Measurements from ENCODE around the gene INSIG1.

Gene INSIG1

DNA sequence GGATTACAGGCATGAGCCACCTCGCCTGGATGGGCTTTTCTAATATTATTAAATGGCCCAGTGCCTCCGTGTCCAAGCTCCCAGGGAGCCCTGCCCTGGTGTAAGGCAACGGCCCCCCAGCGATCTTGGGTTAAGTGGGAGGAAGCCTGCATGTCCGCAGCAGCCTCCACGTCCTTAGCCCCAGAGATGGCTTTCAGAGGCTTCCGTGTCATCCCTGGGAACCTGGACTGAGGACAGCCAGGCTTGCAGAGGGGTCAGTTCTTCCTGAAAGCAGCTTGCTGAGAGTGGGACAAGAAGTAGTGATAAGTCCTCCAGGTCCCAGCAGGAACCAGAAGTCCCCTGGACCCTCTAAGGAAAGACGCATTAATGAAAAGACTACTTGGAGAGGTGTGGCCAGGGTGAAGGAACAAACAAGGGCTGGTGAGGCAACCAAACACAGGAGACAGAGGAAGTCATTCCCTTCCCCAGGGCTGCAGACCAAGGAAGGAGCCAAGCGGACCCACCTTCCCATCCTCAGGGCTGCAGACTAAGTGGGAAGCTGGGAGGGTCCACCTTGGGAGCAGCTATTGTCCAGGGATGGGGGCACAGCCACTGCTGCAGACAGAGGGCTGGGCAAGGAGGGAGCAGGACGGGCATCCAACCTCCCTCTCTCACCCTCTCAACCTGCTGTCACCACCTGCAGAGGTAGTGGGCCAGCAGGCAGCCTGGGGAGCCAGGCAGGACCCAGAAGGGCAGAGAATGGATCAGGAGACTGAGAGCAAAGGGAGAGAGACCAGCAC, 13.0 kb upstream of the INSIG1 start:
- DNase-seq (ENCODE audit: insufficient read length, low spot score) (no peak), FAIRE-seq (no peak)

DNA sequence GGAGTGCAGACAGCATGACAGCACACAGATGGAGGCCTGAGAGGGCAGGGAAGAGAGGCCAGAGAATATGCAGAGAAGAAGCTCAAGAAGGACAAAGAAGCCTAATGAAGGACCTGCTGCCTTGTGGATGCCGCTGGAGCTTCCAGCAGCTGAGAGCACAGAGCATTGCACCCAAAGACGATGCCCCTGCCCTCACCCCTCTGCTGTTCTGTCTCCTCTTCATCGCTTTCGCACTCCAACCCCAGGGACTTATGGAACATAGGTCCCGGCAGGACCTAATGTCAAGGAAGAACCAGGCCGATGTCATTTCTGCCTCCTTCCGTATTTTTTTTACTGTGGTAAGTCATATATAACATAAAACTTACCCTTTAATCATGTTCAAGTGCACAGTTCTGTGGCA, 12.3 kb upstream of the INSIG1 start:
- DNase-seq (ENCODE audit: insufficient read length, low spot score) = no peak
- FAIRE-seq = no peak

DNA sequence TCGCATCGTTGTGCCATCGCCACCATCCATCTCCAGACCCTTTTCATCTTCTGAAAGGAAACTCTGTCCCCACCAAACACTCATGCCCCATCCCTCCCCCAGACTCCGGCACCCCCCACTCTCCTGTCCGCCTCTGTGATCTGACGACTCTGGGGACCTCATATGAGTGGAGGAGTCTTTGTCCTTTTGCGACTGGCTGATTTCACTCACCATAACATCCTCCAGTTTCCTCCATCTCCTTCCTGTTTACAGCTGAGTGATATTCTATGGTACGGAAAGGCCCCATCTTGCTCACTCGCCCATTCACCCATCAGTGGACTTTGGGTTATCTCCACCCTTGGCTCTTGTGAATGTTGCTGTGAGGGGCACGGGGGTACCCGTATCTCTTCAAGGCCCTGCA, 11.8 kb upstream of the INSIG1 start:
- FAIRE-seq (no peak), DNase-seq (ENCODE audit: insufficient read length, low spot score) (no peak)

DNA sequence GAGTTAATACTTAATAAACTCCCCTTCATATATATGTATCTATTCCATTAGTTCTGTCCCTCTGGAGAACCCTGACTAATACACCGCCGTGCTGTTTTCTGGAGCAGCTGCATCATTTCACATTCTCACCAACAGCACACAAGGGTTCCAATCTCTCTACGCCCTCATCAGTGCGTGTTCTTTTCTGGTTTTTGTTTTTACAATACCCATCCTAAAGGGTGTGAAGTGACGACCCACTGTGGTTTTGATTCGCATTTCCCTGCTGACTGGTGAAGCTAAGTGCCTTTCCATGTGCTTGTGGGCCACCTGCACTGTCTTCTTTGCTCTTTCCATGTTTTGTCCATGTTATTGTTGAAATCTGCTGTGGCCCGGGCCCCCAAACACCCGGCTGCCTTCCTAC, 11.0 kb upstream of the INSIG1 start:
- DNase-seq (ENCODE audit: insufficient read length, low spot score) (no peak), FAIRE-seq (no peak)

DNA sequence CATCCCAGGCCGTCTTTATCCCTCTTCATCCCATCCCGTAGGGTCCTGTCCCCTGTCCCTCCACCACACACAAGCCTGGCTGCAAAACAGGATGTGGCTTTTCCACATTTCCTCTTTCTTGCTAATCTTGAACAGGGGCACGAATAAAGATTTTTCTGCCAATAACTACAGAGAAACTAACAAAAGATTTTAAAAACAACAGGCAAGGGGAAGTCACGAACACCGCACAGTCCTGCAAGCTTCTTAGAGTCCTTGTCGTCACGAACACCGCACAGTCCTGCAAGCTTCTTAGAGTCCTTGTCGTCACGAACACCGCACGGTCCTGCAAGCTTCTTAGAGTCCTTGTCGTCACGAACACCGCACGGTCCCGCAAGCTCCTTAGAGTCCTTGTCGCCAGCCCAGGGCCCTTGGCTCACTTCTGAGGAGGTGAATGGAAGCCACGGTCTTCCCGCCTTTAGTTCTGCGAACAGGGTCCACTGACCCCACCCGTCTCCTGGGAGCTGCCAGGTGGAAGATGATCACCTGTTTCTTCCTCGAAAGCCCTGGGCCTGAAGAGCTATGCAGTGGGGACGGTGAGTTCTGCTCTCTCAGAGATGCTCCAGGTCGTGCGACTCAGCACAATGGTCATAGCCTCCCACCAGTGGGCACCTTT, 10.3 kb upstream of the INSIG1 start:
- no peak for DNase-seq (ENCODE audit: insufficient read length, low spot score)
- FAIRE-seq = no peak

DNA sequence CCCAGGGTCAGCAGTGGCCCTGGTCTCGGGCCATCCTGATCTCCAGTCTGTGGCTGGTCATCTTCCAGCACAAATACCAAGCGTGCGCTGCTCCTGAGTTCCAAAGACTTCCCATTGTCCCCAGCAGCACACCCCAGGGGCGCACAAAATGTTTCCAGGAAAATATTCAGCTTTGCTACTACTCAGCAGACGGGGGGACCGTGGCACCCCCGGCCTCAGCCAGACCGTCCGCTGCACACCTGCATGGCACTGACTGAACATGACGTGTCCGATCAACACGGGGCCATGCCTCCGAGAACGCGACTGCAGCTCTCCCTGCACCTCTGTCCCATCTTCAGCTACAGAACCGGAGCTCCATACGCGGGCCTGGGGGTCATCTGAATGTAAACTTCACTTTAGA, 9.6 kb upstream of the INSIG1 start:
- no peak for FAIRE-seq

DNA sequence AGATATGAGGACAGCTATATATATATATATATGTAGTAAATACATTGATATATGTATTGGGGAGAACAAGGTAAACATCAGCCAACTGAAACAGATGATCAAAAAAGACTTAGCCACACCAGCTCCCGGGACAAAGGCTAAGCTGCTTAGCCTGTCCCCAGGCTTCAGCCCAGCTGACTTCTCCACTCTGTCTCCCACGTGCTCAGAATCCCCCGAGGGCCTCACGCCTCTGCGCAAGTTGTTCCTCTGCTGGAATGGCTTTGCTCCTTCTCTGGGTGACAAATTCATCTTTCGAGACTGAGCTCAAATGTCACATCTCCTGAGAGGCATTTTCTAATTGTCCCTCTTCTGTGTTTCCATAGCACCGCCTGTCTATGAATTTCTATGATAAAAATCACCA, 8.6 kb upstream of the INSIG1 start:
- no peak for FAIRE-seq
- no peak for DNase-seq (ENCODE audit: insufficient read length, low spot score)

More for the DNA sequence above, 9.6 kb upstream of the INSIG1 start:
- DNase-seq (ENCODE audit: insufficient read length, low spot score) = no peak

DNA sequence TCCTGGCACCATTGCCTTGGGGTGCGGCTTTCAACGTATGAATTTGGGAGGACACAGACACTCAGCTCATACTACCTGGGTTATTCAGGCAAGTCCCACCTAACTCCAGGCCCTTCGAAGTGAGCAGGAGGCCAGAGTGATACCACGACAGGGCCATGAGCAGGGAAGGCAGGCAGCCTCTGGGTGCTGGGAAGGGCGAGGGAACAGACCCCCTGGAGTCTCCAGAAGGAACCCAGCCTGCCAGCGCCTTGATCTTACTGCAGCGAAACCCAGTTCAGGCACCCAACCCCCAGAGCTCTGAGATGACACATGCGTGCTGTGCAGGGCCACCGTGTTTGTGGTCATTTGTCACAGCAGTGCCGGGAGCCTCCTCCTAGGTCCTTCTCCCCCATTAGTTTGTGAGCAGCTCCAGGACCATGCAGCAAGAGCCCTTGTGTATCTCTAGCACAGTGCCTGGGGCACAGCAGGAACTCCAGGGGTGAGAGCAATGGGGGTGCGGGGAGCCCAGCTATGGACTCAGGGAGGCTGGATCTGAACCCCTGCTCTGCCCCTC, 7.7 kb upstream of the INSIG1 start:
- DNase-seq (ENCODE audit: insufficient read length, low spot score) (no peak), FAIRE-seq (no peak)

DNA sequence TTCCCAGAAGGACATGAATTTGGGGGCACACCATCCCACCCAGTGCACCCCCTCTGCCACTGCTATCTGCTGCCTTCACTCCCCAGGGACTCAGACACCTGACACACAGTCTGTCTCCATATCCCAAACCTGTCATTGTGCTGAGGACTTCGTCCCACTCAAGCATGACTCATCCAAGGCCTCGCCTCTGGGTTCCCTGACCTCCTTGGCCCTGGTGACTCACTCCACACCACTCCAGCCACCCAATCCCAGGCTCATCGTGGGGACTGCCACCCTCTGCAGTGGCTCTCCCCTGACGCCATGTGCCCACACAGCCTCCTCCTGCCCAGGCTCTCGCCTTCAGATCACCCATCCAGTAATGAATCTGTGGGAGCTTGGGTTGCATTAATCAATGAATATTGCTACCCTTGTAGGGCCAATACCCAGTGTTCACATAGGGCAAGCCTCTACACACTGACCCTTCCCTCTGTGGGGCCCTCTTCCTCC, 6.6 kb upstream of the INSIG1 start:
- FAIRE-seq (no peak), DNase-seq (ENCODE audit: insufficient read length, low spot score) (no peak)

DNA sequence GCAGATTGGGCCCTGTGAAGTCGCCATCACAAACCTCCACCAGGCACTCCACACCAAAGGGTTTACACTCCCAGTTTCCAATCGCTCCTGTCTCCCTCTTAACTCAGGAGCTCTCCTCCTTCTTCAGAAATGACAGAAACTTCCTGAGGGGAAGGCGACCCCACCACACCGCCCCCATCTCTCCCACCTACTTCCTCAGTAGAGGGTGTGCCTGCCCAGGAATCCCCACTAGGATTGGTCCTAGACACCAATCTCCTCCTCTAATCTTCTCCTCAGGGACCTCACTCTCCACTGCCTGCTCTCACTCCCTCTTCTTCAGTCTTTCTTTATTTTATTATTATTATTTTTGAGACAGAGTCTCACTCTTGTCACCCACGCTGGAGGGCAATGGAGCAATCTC, 5.9 kb upstream of the INSIG1 start:
- DNase-seq (ENCODE audit: insufficient read length, low spot score) (no peak), FAIRE-seq (no peak)

DNA sequence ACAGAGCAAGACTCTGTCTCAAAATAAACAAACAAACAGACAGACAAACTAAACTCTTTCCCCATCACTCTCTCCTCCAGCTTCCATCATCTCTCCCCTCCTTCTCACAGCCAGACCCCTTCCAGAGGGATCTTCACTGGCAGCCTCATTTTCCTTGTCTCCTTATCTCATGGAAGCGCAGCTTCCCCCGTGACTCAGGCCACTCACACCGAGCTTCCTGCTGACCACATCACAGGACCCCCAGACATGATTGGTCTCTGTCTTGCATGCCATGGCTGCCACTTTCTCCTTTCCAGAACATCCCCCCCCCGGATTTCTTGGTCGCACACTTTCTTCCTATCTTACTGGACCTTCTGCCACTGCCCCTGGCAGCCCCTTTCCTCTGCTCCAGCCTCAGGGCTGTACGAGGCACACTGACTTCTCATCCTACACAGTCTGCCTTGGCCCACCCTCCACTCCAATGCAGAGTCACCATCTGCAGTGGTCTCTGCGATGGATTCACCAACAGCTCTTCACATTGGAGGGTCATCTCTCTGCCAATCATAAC, 4.9 kb upstream of the INSIG1 start:
- DNase-seq (ENCODE audit: insufficient read length, low spot score) (no peak), FAIRE-seq (no peak)

DNA sequence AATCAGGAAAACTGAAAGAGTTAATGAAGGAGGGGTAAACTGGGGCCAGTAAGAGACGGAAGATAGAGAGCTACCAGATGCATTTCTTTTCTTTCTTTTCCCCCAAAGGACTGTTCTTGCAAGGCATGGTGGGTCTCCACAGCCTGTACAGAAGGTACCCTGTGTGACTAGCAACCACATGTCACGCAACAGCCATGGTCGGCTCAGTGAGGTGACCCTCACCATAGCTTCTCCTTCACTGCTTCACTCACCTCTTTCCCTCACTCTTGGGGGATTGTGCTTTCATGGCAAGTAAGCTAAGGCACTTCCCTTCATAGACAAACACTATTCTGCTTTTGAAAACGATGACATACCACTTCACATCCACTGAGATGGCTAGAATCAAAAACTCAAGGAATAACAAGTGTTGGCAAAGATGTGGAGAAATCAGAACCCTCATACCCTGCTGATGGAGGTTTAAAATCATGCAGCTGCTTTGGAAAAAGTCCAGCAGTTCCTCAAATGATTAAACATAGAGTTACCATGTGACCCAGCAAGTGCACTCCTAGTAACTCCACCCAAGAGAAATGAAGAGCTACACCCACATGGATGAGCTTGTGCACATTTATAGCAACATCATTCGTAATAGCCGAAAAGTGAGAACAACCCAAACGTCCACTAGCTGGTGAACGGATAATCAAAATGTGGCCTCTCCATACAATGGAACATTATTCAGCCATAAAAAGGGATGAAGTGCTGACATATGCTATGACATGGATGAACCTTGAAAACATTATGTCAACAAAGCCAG, 3.8 kb upstream of the INSIG1 start:
- DNase-seq (ENCODE audit: insufficient read length, low spot score) (no peak), FAIRE-seq (no peak)

DNA sequence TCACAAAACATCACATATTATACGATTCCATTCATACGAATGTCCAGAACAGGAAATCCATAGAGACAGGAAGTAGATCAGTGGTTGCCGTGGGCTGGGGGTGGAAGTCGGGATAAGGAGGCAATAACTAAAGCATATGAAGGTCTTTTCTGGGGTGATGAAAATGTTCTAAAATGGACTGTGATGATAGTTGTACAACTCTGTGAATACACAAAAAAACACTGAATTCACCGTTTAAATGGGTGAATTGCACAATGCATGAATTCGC, 3.2 kb upstream of the INSIG1 start:
- FAIRE-seq = no peak
- no peak for DNase-seq (ENCODE audit: insufficient read length, low spot score)

DNA sequence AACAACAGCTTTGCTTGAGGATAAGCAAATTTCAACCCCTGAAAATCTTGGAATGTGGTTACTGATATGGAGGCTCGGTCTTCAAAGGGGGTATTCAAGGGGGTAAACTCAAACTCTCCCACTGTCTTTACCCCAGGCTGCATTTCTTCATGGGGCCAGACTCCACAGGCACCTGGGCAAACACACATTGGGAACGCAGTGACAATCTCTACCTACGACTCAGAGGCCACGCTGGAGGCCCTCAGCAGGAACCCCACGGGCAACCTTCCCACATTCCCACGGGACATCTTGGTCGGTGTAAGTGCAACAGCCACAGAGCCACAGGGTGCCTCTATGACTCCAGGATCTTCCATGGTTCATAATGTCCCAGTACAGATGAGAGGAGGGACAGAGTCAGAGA, 2.2 kb upstream of the INSIG1 start:
- DNase-seq (ENCODE audit: insufficient read length, low spot score) (no peak), FAIRE-seq (no peak)

DNA sequence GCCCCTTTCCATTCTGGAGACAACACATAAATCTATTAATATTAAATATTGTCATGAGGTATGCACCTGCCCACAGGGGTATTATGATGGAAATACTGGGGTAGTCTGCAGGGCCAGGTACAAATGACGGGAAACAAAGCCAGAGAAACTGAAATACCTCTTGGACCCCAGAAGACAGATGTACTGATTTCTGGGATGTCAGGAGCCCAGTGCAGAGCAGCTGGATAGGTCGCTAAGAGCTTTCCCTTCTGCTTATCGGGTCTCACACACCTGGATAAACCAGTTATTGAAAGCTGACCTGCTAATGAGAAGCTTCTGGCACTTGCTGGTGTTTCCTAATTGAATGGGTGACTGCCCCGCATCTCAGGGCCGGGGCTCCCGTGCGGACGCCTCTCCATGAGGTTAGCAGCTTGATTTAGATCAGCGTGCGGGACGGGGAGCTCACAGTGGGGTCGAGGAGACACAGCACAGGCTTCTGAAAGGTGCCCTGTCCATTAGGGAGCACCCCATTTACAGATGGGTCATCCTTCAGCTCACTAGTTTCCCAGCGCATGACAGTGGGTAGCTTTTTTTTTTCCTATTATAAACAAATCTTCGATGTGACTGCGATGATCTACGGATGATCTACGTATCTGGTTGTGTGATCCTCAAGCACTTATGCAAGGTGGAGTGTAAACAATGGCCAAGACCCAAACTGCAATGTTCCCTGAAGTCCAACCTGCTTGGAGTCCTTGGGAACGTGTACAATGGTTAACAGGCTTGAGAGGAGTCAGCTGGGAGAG, 1.5 kb upstream of the INSIG1 start:
- DNase-seq (ENCODE audit: insufficient read length, low spot score) = no peak
- FAIRE-seq = no peak

DNA sequence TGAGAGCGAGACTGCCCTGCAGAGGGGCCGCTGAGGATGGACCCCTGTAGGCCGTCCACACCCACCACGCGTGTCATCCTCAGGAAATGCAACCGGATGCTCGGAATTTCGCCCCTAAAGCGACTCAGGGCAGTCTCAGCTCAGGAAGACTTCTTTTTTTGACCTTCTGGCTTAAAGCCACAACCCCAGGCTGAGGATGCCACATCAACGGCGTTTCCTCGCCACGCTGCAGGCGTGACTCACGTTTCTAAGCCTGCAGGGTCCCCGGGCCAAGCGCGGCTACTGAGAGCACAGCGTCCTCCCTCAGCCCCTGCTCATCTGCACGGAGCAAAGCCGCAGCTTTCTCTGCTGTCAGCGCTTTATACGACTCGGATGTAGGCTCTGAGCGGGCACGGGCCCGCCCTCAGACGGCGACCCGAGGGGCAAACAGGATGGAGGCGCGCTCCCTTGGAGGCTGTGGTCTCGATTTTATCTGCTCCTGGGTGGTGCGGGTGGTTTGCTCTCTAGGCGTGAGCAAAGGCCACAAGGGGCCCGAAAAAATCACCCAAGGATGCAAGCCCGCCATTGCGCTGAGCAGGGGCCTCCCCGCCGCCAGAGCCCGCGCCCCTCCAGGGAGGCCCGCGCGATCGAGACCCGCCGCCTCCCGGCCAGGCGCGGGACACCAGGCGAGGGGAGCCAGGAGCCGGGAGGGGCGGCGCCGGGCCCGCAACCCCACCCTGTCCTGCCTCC, 726 bp upstream of the INSIG1 start:
- DNase-seq (ENCODE audit: insufficient read length, low spot score) = peak; percentile 28
- FAIRE-seq = no peak

DNA sequence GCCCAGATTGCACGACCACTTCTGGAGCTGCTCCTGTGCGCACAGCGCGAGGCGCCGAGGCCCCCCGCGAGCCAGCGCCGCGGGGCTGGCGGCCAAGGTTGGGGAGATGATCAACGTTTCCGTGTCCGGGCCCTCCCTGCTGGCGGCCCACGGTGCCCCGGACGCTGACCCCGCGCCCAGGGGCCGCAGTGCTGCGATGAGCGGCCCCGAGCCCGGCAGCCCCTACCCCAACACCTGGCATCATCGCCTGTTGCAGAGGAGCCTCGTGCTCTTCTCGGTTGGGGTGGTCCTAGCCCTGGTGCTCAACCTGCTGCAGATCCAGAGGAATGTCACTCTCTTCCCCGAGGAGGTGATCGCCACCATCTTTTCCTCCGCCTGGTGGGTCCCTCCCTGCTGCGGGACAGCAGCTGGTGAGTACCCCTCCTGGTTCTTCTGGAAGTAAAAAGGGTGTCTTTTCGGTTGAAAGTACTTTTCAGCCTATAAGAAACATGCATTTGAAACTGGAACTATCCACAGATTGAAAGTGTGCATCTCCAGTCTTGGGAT, 683 bp downstream of the INSIG1 start:
- FAIRE-seq (no peak), DNase-seq (ENCODE audit: insufficient read length, low spot score) (no peak)

DNA sequence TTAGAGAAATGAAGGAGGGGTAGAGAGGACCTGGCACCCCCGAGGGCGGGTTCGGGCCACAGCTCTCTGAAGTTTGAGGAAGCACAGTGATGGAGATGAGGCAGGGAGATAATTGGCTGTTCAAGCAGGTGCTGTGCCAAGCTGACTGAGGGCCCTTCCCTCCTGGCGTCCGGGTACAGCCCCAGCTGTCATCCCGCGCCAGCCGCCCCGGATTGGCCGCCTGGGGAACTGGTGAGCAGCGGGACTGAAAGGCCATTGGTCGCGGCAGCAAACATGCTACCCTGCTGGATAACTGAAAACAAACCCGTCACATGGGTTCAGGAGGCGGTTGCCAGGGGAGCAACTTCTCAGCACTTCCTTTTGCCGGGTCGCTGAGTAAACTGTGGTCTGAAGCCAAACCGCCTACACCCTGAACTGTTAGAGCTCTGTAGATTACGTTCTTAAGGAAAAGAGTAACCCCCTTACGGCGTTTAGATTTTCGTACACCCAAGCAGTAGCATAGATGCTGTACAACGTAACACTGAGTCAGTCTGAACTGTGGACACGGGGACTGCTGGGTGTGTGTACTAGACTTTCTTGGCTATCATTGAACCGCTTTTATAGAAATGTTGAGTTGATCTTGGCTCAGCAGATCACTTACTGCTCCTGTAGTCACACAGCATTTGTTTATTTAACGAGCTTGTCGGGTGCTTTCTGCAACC, 1.3 kb downstream of the INSIG1 start:
- peak; percentile 96 for FAIRE-seq

More for the DNA sequence above, 1.3 kb downstream of the INSIG1 start:
- peak; percentile 93 for DNase-seq (ENCODE audit: insufficient read length, low spot score)

Measured in GM19239 (cell line).